ENCODE data around the gene THAP4.

THAP4 gene

GRCh38 chr2:241653210-241653750 lies 16.3 kb upstream of the THAP4 start:
- ATAC-seq (ENCODE audit: insufficient read depth, low read depth) (no peak), DNase-seq (no peak)
- Histone ChIP-seq H3K4me2 (ENCODE audit: insufficient read depth, low read length) (no peak overlapping the region), H3K4me3 (ENCODE audit: low read depth in 1 of 2, low read length in 2 of 2) (no peak overlapping the region), H4K20me1 (ENCODE audit: insufficient read depth, low read length) (peaks cover 60% of the 10 kb centered on the region), H3K36me3 (ENCODE audit: insufficient read depth, low read length) (peaks cover 77% of the 10 kb centered on the region), H2AFZ (ENCODE audit: low read depth, low read length) (no peak overlapping the region), H3K27ac (ENCODE audit: low read length) (no peak overlapping the region), H3K9ac (ENCODE audit: low read depth, low read length) (no peak overlapping the region), H3K79me2 (ENCODE audit: insufficient read depth, low read length) (peaks cover 51% of the 10 kb centered on the region), H3K4me1 (ENCODE audit: insufficient read depth, low read length) (no peaks in the 10 kb centered on the region), H3K27me3 (ENCODE audit: insufficient read depth, low read length, poor library complexity) (no peaks in the 10 kb centered on the region), H3K9me3 (ENCODE audit: insufficient read depth, low read length, severe bottlenecking) (no peaks in the 10 kb centered on the region)
- TF ChIP-seq, protein P1, sequence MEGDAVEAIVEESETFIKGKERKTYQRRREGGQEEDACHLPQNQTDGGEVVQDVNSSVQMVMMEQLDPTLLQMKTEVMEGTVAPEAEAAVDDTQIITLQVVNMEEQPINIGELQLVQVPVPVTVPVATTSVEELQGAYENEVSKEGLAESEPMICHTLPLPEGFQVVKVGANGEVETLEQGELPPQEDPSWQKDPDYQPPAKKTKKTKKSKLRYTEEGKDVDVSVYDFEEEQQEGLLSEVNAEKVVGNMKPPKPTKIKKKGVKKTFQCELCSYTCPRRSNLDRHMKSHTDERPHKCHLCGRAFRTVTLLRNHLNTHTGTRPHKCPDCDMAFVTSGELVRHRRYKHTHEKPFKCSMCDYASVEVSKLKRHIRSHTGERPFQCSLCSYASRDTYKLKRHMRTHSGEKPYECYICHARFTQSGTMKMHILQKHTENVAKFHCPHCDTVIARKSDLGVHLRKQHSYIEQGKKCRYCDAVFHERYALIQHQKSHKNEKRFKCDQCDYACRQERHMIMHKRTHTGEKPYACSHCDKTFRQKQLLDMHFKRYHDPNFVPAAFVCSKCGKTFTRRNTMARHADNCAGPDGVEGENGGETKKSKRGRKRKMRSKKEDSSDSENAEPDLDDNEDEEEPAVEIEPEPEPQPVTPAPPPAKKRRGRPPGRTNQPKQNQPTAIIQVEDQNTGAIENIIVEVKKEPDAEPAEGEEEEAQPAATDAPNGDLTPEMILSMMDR (IDR thresholded peaks at IDR 0.05; ENCODE audit: borderline replicate concordance, extremely low read depth, low read length, poor library complexity, severe bottlenecking), result no peak
- no peak for TF ChIP-seq EZH2 (IDR thresholded peaks at IDR 0.05; ENCODE audit: borderline replicate concordance, low read depth, low read length, severe bottlenecking)

GRCh38 chr2:241652722-241653121 lies 15.8 kb upstream of the THAP4 start:
- peaks cover 61% of the 10 kb centered on the region for H4K20me1 ChIP-seq (ENCODE audit: insufficient read depth, low read length)
- H3K79me2 ChIP-seq (ENCODE audit: insufficient read depth, low read length), result peaks cover 56% of the 10 kb centered on the region
- no peak overlapping the region for H3K27ac ChIP-seq (ENCODE audit: low read length)
- H3K4me2 ChIP-seq (ENCODE audit: insufficient read depth, low read length), result no peak overlapping the region
- no peaks in the 10 kb centered on the region for H3K4me1 ChIP-seq (ENCODE audit: insufficient read depth, low read length)
- H3K27me3 ChIP-seq (ENCODE audit: insufficient read depth, low read length, poor library complexity), result no peaks in the 10 kb centered on the region
- peaks cover 72% of the 10 kb centered on the region for H3K36me3 ChIP-seq (ENCODE audit: insufficient read depth, low read length)
- no peak for DNase-seq
- H3K4me3 ChIP-seq (ENCODE audit: low read depth in 1 of 2, low read length in 2 of 2), result no peak overlapping the region
- TF ChIP-seq, protein P1 (IDR thresholded peaks at IDR 0.05; ENCODE audit: borderline replicate concordance, extremely low read depth, low read length, poor library complexity, severe bottlenecking), result no peak
- no peak for TF ChIP-seq EZH2 (IDR thresholded peaks at IDR 0.05; ENCODE audit: borderline replicate concordance, low read depth, low read length, severe bottlenecking)
- no peaks in the 10 kb centered on the region for H3K9me3 ChIP-seq (ENCODE audit: insufficient read depth, low read length, severe bottlenecking)
- H3K9ac ChIP-seq (ENCODE audit: low read depth, low read length), result no peak overlapping the region
- ATAC-seq (ENCODE audit: insufficient read depth, low read depth), result no peak
- no peak overlapping the region for H2AFZ ChIP-seq (ENCODE audit: low read depth, low read length)

- H2AFZ ChIP-seq (ENCODE audit: low read depth, low read length), result no peak overlapping the region
- no peak for ATAC-seq (ENCODE audit: insufficient read depth, low read depth)
- H3K36me3 ChIP-seq (ENCODE audit: insufficient read depth, low read length), result peaks cover 67% of the 10 kb centered on the region
- no peak for TF ChIP-seq EZH2 (IDR thresholded peaks at IDR 0.05; ENCODE audit: borderline replicate concordance, low read depth, low read length, severe bottlenecking)
- TF ChIP-seq, protein P1 (IDR thresholded peaks at IDR 0.05; ENCODE audit: borderline replicate concordance, extremely low read depth, low read length, poor library complexity, severe bottlenecking), result no peak
- no peaks in the 10 kb centered on the region for H3K9me3 ChIP-seq (ENCODE audit: insufficient read depth, low read length, severe bottlenecking)
- H3K4me2 ChIP-seq (ENCODE audit: insufficient read depth, low read length), result no peak overlapping the region
- H3K4me1 ChIP-seq (ENCODE audit: insufficient read depth, low read length), result no peaks in the 10 kb centered on the region
- H3K4me3 ChIP-seq (ENCODE audit: low read depth in 1 of 2, low read length in 2 of 2), result no peak overlapping the region
- H3K27ac ChIP-seq (ENCODE audit: low read length), result no peak overlapping the region
- no peaks in the 10 kb centered on the region for H3K27me3 ChIP-seq (ENCODE audit: insufficient read depth, low read length, poor library complexity)
- H3K79me2 ChIP-seq (ENCODE audit: insufficient read depth, low read length), result peaks cover 59% of the 10 kb centered on the region
- DNase-seq, result no peak
- no peak overlapping the region for H3K9ac ChIP-seq (ENCODE audit: low read depth, low read length)
- H4K20me1 ChIP-seq (ENCODE audit: insufficient read depth, low read length), result peaks cover 60% of the 10 kb centered on the region
Observed at GRCh38 chr2:241652142-241652541, 15.2 kb upstream of the THAP4 start.

Measured in DND-41 (cell line).